ENCODE results near the gene TENT5A. TPM values are rescaled to one million over a fixed set of nuclear protein-coding genes. Genes with fewer than 3 reads are reported as not detected.

Gene TENT5A
- total RNA-seq, 1 donor from 2014 or later: 23.0 TPM

DNA sequence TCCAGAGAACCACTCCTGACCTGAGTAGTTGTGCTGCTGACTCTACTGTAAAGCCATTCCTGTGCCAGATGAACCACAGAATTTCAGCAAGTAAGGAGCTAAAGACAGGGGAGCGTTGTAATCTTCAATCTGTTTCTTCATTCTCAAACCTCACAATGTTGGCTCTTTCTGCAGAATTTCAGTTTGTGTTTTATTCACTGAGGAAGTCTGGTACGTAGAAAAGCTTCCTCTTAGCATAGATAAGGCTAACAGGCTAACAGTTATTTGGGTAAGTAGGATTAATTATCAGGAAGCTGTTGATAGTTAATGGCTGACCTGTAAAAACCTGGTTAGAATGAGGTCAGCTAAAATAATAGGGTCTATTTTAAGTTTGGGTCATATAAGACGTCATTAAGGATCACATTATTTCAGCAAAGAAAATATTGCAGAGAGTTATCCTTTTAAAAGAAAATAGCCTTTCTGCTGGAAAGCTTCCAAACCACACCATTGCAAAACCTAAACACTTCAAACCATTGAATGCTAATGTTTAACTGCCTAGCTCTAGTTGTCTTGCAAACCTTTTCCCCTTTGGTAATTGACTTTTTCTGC, 14.1 kb upstream of the TENT5A start:
- Mint-ChIP-seq H3K9me3 (no peaks in the 10 kb centered on the region), H3K27me3 (no peaks in the 10 kb centered on the region), H3K36me3 (no peaks in the 10 kb centered on the region), H3K4me3 (peak overlapping the region; percentile 50), H3K27ac (peak overlapping the region; percentile 61), H3K4me1 (ENCODE audit: unreplicated experiment) (peaks cover 58% of the 10 kb centered on the region)
- DNase-seq (ENCODE audit: extremely low spot score, unreplicated experiment): no peak
- TF ChIP-seq, protein P1, sequence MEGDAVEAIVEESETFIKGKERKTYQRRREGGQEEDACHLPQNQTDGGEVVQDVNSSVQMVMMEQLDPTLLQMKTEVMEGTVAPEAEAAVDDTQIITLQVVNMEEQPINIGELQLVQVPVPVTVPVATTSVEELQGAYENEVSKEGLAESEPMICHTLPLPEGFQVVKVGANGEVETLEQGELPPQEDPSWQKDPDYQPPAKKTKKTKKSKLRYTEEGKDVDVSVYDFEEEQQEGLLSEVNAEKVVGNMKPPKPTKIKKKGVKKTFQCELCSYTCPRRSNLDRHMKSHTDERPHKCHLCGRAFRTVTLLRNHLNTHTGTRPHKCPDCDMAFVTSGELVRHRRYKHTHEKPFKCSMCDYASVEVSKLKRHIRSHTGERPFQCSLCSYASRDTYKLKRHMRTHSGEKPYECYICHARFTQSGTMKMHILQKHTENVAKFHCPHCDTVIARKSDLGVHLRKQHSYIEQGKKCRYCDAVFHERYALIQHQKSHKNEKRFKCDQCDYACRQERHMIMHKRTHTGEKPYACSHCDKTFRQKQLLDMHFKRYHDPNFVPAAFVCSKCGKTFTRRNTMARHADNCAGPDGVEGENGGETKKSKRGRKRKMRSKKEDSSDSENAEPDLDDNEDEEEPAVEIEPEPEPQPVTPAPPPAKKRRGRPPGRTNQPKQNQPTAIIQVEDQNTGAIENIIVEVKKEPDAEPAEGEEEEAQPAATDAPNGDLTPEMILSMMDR (conservative IDR thresholded peaks at IDR 0.05): no peak

DNA sequence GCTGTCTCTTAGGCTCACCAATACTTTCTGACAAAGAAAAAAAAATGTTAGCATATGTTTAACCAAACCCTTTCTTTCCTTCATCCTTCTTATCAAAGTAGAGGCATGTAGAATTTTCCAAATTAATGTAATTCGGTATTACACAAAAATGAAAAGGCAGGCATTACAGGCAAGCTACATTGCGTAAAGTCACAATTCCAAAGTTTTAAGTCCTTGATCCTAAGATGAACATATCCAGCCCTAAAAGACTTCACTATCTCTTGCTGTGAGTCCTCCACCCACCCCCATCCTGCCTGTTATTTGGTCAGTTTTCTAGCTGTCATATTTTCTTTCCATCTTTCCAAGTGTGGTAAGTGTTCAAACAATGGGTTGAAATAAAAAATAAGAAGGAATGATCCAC, 12.1 kb upstream of the TENT5A start:
- no peaks in the 10 kb centered on the region for H3K27me3 Mint-ChIP-seq
- H3K4me1 Mint-ChIP-seq (ENCODE audit: unreplicated experiment): peaks cover 51% of the 10 kb centered on the region
- no peaks in the 10 kb centered on the region for H3K36me3 Mint-ChIP-seq
- H3K9me3 Mint-ChIP-seq: no peaks in the 10 kb centered on the region
- no peak overlapping the region for H3K27ac Mint-ChIP-seq
- no peak overlapping the region for H3K4me3 Mint-ChIP-seq
- TF ChIP-seq, protein P1 (conservative IDR thresholded peaks at IDR 0.05): no peak
- DNase-seq (ENCODE audit: extremely low spot score, unreplicated experiment): no peak

DNA sequence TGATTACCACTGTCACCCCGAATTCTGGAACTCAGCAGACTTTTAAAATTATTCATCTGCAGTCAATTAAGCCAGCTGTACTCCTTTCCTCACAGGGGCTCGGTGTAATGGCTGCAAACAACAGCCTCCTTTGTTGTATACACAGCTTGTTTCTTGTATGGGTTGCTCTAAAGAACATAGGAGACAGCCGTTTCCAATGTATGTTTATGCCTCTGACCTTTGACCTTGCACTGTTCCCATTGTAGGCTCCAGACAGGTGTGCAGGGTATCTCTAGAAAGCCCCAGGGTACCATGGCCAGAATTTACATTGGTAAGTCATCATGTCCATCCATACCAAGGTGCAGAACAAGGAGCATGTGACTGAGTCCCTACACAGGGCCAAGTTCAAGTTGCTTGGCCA, 11.5 kb upstream of the TENT5A start:
- no peak for DNase-seq (ENCODE audit: extremely low spot score, unreplicated experiment)
- H3K27me3 Mint-ChIP-seq: no peaks in the 10 kb centered on the region

DNA sequence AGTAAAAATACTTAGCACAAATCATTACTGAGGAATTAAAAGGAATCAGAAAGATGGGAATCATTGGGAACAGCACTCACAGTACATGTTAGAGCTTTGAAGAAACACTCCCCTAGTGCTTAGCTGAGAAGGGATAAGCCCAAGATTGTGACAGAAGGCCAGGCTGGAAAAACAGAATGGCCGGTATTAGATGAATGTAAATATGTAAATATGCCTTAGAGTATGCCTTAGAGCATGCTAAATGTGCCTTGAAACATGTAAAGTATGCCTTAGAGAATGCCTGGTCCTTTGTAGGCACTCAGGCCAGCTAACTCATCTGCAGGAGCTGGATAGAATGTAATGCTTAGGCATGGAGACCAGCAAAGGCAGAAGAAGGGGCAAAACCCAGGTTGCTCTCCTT, 10.6 kb upstream of the TENT5A start:
- TF ChIP-seq, protein P1 (conservative IDR thresholded peaks at IDR 0.05): no peak
- Mint-ChIP-seq H3K36me3 (no peaks in the 10 kb centered on the region), H3K9me3 (no peaks in the 10 kb centered on the region), H3K4me3 (no peak overlapping the region), H3K27me3 (no peaks in the 10 kb centered on the region), H3K4me1 (ENCODE audit: unreplicated experiment) (peaks cover 48% of the 10 kb centered on the region), H3K27ac (no peak overlapping the region)
- DNase-seq (ENCODE audit: extremely low spot score, unreplicated experiment): no peak

More for the DNA sequence above, 11.5 kb upstream of the TENT5A start:
- H3K27ac Mint-ChIP-seq: no peak overlapping the region
- H3K4me1 Mint-ChIP-seq (ENCODE audit: unreplicated experiment): peaks cover 48% of the 10 kb centered on the region
- no peaks in the 10 kb centered on the region for H3K36me3 Mint-ChIP-seq
- no peaks in the 10 kb centered on the region for H3K9me3 Mint-ChIP-seq
- H3K4me3 Mint-ChIP-seq: no peak overlapping the region
- TF ChIP-seq, protein P1 (conservative IDR thresholded peaks at IDR 0.05): no peak

DNA sequence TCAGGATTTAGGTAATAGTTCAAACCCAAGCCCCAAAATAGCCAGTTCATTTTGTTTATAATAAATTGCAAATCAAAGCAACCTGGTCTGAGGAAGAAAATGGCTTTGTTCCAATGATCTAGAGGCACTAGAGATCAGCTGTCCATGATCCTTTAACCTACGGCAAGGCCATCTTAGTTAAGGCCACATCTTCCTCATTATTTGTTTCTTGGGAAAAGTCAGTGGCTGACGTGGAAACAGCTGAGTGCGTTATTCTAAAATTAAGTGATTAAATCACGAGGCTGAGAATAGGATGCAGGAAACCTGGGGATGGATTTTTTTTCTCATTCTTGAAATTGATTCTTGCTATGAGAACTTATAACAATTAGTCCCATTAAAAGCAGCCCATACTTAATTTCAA, 10.1 kb upstream of the TENT5A start:
- TF ChIP-seq, protein P1 (conservative IDR thresholded peaks at IDR 0.05): no peak
- H3K27me3 Mint-ChIP-seq: no peaks in the 10 kb centered on the region
- no peaks in the 10 kb centered on the region for H3K36me3 Mint-ChIP-seq
- H3K27ac Mint-ChIP-seq: no peak overlapping the region
- peaks cover 46% of the 10 kb centered on the region for H3K4me1 Mint-ChIP-seq (ENCODE audit: unreplicated experiment)
- DNase-seq (ENCODE audit: extremely low spot score, unreplicated experiment): no peak
- no peaks in the 10 kb centered on the region for H3K9me3 Mint-ChIP-seq
- H3K4me3 Mint-ChIP-seq: no peak overlapping the region

DNA sequence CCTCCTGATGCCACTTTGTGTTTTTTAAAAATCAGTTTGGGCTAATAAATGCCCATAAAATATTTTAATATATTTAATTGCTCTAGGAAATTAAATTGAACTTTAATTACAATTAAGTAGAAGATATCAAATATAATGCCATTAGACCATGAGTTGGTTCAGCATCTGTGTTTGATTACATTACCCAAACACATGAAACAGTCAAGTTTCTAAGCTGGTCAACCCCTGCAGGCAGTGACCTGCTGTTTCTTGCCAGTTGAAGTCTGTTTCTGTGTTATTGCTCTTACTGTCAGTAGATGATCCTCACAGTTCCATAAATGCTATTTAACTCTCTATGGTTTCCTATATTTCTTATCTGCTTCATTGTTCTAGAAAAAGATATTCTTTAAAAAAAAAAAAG, 9.7 kb upstream of the TENT5A start:
- Mint-ChIP-seq H3K9me3 (no peaks in the 10 kb centered on the region), H3K36me3 (no peaks in the 10 kb centered on the region), H3K27ac (no peak overlapping the region), H3K27me3 (no peaks in the 10 kb centered on the region), H3K4me1 (ENCODE audit: unreplicated experiment) (peaks cover 45% of the 10 kb centered on the region), H3K4me3 (no peak overlapping the region)
- TF ChIP-seq, protein P1 (conservative IDR thresholded peaks at IDR 0.05): no peak
- no peak for DNase-seq (ENCODE audit: extremely low spot score, unreplicated experiment)

Data from type B pancreatic cell (in vitro differentiated cells).